Ovary (tissue), 3 donors: ENCODE measurements around the gene U2AF1L4.

Source experiments
- CTCF ChIP-seq, 3 donors: fragments of 450-650 bp in 2 of 3; fragments of 200-600 bp in 1 of 3; IDR thresholded peaks; one replicate each; pipeline versions ENCODE4 v1.5.1 to v1.8.0; 2016 to 2022; ENCODE audit warnings: antibody characterized with exemption in 3 of 3, mild to moderate bottlenecking in 1 of 3
- EP300 ChIP-seq: sonication (generic); formaldehyde crosslinking; IDR thresholded peaks from one replicate; pipeline ENCODE4 v1.6.1; 2017; ENCODE audit warnings: antibody characterized with exemption
- POLR2A ChIP-seq: fragments of 450-650 bp; IDR thresholded peaks from one replicate; pipeline ENCODE4 v1.6.1; 2017; ENCODE audit warnings: antibody characterized with exemption, mild to moderate bottlenecking, moderate library complexity
- donor health status: DM: no; HTN: no; CAD: no.

GRCh38 chr19:35713506-35713850, 31.7 kb downstream of the U2AF1L4 start:
- TF ChIP-seq CTCF (IDR thresholded peaks at IDR 0.05) (no peak), POLR2A (no peak), EP300 (no peak)
